ENCODE measurements around the gene DAPP1. TPM values are rescaled to one million over a fixed set of nuclear protein-coding genes. Genes with fewer than 3 reads are reported as not detected.
A peak's percentile ranks its signal among the peaks of the same experiment; 100 is the strongest.

DAPP1 gene
- total and polyA plus RNA-seq, 10 of the 15 experiments (the other 5 are each of a cell fraction or from before 2014, with no cell fraction given) = 46.5 to 147 (median 74.2) TPM

DNA sequence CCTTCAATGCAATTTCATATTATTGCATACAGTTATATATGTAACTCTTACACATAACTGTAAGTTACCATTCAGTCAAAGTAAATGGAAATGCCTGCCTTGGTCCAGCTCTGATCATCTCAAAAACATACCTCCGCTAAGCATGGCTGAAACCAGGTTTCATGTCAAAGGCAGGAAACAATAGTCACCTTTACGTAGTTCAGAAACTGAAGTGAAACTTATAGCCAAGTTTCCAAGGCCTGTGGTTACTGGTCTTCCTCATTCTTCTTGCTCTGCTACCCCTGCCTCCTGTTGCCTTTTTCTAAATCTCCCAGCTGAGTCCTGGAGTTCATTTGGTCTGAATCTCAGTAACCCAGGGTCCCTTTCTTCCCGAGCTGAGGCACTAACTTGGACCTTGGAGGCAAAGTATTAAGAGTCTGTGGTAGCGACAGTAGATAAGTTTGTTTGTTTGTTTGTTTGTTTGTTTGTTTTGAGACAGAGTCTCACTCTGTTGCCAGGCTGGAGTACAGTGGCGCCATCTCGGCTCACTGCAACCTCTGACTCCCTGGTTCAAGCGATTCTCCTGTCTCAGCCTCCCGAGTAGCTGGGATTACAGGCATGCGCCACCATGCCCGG lies 30.8 kb downstream of the DAPP1 start (continued):
- TF ChIP-seq JUNB (IDR thresholded peaks at IDR 0.05) (peak; percentile 74), CHD4 (IDR thresholded peaks at IDR 0.05) (0 out of 2 replicates have a peak, but pooled peaks have one; percentile 42), HDGF (IDR thresholded peaks at IDR 0.05) (peak; percentile 82; the same call in 1 of the 2 replicates), SMARCA5 (IDR thresholded peaks at IDR 0.05) (no peak), TCF7 (IDR thresholded peaks at IDR 0.05; ENCODE audit: borderline replicate concordance) (peak; percentile 67; the same call in 1 of the 2 replicates), RCOR1 (conservative IDR thresholded peaks at IDR 0.05; ENCODE audit: low read depth, low read length) (0 out of 2 replicates have a peak, but pooled peaks have one; percentile 76), GABPA (IDR thresholded peaks at IDR 0.05; ENCODE audit: low read depth) (0 out of 2 replicates have a peak, but pooled peaks have one; percentile 29), NR2C1 (IDR thresholded peaks at IDR 0.05) (no peak; the same call in 1 of the 2 replicates), RBBP5 (conservative IDR thresholded peaks at IDR 0.05) (no peak), NBN (IDR thresholded peaks at IDR 0.05) (0 out of 2 replicates have a peak, but pooled peaks have one; percentile 70), POLR2AphosphoS2 (IDR thresholded peaks at IDR 0.05; ENCODE audit: low read depth, low read length) (no peak), LARP7 (IDR thresholded peaks at IDR 0.05) (no peak; the same call in 1 of the 2 replicates), BHLHE40 (IDR thresholded peaks at IDR 0.05; ENCODE audit: borderline replicate concordance in 1 of 2, low read depth in 2 of 2, low read length in 1 of 2) (peak in 1 of 2 experiments; percentile 56; a peak in 1 of 4 replicates), CHD1 (IDR thresholded peaks at IDR 0.05; ENCODE audit: low read depth, low read length) (no peak), ZNF24 (IDR thresholded peaks at IDR 0.05) (peak; percentile 67; the same call in 1 of the 2 replicates), STAT1 (conservative IDR thresholded peaks at IDR 0.05) (no peak), SPI1 (IDR thresholded peaks at IDR 0.05; ENCODE audit: borderline replicate concordance, insufficient read depth, low read depth, low read length) (peak; percentile 97)
- TF ChIP-seq, protein P1, sequence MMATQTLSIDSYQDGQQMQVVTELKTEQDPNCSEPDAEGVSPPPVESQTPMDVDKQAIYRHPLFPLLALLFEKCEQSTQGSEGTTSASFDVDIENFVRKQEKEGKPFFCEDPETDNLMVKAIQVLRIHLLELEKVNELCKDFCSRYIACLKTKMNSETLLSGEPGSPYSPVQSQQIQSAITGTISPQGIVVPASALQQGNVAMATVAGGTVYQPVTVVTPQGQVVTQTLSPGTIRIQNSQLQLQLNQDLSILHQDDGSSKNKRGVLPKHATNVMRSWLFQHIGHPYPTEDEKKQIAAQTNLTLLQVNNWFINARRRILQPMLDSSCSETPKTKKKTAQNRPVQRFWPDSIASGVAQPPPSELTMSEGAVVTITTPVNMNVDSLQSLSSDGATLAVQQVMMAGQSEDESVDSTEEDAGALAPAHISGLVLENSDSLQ (IDR thresholded peaks at IDR 0.05) = no peak
- TF ChIP-seq, protein P2, sequence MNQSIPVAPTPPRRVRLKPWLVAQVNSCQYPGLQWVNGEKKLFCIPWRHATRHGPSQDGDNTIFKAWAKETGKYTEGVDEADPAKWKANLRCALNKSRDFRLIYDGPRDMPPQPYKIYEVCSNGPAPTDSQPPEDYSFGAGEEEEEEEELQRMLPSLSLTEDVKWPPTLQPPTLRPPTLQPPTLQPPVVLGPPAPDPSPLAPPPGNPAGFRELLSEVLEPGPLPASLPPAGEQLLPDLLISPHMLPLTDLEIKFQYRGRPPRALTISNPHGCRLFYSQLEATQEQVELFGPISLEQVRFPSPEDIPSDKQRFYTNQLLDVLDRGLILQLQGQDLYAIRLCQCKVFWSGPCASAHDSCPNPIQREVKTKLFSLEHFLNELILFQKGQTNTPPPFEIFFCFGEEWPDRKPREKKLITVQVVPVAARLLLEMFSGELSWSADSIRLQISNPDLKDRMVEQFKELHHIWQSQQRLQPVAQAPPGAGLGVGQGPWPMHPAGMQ (IDR thresholded peaks at IDR 0.05; ENCODE audit: borderline replicate concordance) = no peak
- TF ChIP-seq, protein P3, sequence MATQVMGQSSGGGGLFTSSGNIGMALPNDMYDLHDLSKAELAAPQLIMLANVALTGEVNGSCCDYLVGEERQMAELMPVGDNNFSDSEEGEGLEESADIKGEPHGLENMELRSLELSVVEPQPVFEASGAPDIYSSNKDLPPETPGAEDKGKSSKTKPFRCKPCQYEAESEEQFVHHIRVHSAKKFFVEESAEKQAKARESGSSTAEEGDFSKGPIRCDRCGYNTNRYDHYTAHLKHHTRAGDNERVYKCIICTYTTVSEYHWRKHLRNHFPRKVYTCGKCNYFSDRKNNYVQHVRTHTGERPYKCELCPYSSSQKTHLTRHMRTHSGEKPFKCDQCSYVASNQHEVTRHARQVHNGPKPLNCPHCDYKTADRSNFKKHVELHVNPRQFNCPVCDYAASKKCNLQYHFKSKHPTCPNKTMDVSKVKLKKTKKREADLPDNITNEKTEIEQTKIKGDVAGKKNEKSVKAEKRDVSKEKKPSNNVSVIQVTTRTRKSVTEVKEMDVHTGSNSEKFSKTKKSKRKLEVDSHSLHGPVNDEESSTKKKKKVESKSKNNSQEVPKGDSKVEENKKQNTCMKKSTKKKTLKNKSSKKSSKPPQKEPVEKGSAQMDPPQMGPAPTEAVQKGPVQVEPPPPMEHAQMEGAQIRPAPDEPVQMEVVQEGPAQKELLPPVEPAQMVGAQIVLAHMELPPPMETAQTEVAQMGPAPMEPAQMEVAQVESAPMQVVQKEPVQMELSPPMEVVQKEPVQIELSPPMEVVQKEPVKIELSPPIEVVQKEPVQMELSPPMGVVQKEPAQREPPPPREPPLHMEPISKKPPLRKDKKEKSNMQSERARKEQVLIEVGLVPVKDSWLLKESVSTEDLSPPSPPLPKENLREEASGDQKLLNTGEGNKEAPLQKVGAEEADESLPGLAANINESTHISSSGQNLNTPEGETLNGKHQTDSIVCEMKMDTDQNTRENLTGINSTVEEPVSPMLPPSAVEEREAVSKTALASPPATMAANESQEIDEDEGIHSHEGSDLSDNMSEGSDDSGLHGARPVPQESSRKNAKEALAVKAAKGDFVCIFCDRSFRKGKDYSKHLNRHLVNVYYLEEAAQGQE (IDR thresholded peaks at IDR 0.05; ENCODE audit: low read depth, low read length) = no peak
- TF ChIP-seq, protein P4, sequence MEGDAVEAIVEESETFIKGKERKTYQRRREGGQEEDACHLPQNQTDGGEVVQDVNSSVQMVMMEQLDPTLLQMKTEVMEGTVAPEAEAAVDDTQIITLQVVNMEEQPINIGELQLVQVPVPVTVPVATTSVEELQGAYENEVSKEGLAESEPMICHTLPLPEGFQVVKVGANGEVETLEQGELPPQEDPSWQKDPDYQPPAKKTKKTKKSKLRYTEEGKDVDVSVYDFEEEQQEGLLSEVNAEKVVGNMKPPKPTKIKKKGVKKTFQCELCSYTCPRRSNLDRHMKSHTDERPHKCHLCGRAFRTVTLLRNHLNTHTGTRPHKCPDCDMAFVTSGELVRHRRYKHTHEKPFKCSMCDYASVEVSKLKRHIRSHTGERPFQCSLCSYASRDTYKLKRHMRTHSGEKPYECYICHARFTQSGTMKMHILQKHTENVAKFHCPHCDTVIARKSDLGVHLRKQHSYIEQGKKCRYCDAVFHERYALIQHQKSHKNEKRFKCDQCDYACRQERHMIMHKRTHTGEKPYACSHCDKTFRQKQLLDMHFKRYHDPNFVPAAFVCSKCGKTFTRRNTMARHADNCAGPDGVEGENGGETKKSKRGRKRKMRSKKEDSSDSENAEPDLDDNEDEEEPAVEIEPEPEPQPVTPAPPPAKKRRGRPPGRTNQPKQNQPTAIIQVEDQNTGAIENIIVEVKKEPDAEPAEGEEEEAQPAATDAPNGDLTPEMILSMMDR (IDR thresholded peaks at IDR 0.05 in 2 of 3, conservative IDR thresholded peaks at IDR 0.05 in 1 of 3; ENCODE audit: control insufficient read depth in 2 of 3, extremely low read depth in 1 of 3, insufficient read depth in 1 of 3, low read depth in 3 of 3, low read length in 3 of 3) = no peak
- TF ChIP-seq, protein P5, sequence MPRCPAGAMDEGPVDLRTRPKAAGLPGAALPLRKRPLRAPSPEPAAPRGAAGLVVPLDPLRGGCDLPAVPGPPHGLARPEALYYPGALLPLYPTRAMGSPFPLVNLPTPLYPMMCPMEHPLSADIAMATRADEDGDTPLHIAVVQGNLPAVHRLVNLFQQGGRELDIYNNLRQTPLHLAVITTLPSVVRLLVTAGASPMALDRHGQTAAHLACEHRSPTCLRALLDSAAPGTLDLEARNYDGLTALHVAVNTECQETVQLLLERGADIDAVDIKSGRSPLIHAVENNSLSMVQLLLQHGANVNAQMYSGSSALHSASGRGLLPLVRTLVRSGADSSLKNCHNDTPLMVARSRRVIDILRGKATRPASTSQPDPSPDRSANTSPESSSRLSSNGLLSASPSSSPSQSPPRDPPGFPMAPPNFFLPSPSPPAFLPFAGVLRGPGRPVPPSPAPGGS (IDR thresholded peaks at IDR 0.05; ENCODE audit: borderline replicate concordance, insufficient read depth, low read depth, low read length, poor library complexity, severe bottlenecking) = peak; percentile 75
